NK-92 (cell line): ENCODE measurements around the gene CMC4.
A peak's percentile ranks its signal among the peaks of the same experiment; 100 is the strongest.

ENCODE experiments used
- DNase-seq: peaks from one replicate; lab custom pipeline; 2025; ENCODE audit not compliant: unreplicated experiment; lab: John Stamatoyannopoulos, UW

Gene CMC4

GRCh38 chrX:155054255-155054654, 16.7 kb downstream of the CMC4 start:
- no peak for DNase-seq

- DNase-seq: no peak
Measured at GRCh38 chrX:155053656-155054055, 17.3 kb downstream of the CMC4 start.

GRCh38 chrX:155052738-155053498, 18.0 kb downstream of the CMC4 start:
- DNase-seq: no peak

- DNase-seq: no peak
Measured at GRCh38 chrX:155048977-155049619, 21.8 kb downstream of the CMC4 start.

GRCh38 chrX:155046811-155047528, 24.0 kb downstream of the CMC4 start:
- DNase-seq: no peak

- DNase-seq: no peak
Measured at GRCh38 chrX:155046129-155046810, 24.7 kb downstream of the CMC4 start.

- no peak for DNase-seq
Measured at GRCh38 chrX:155035688-155036087, 35.2 kb downstream of the CMC4 start.

GRCh38 chrX:155031657-155032056, 39.3 kb downstream of the CMC4 start:
- no peak for DNase-seq

GRCh38 chrX:155028877-155029291, 42.1 kb downstream of the CMC4 start:
- DNase-seq: no peak

GRCh38 chrX:155028129-155028528, 42.8 kb downstream of the CMC4 start:
- no peak for DNase-seq

GRCh38 chrX:155027509-155028066, 43.3 kb downstream of the CMC4 start:
- no peak for DNase-seq

GRCh38 chrX:155026727-155027508, 44.0 kb downstream of the CMC4 start, which contains the start of gene FUNDC2:
Gene FUNDC2, plus strand, starts transcription at chrX:155026844. Its CDS starts 95 bp downstream, at chrX:155026939.
- DNase-seq: peak; percentile 73

GRCh38 chrX:155026420-155026726, 44.6 kb downstream of the CMC4 start:
- DNase-seq: no peak

GRCh38 chrX:155023907-155024833, 46.8 kb downstream of the CMC4 start:
- DNase-seq: no peak

GRCh38 chrX:155022585-155022984, 48.4 kb downstream of the CMC4 start, which contains the start of gene F8:
Gene F8, minus strand, starts transcription at chrX:155022723. Its CDS starts 171 bp downstream, at chrX:155022552.
- DNase-seq: no peak

- DNase-seq: no peak
Measured at GRCh38 chrX:155020591-155020990, 50.3 kb downstream of the CMC4 start.
